GM23338 (cell line): ENCODE results near the gene AFAP1. TPM values are rescaled to one million over a fixed set of nuclear protein-coding genes. Genes with fewer than 3 reads are reported as not detected.

Experiments
- ATAC-seq: fragments of 200-7000 bp; cut with Tn5 transposase; 3 replicates; pipeline ENCODE4 v1.9.1; 2020
- DNase-seq: peaks from one replicate; pipeline ENCODE4 v3.0.0-alpha.2; 2015; ENCODE audit warnings: low spot score
- H2AFZ ChIP-seq: fragments of 200-600 bp; sonication (generic); 2 replicates; pipeline ENCODE4 v1.8.0; 2016; ENCODE audit warnings: antibody characterized with exemption, mild to moderate bottlenecking, moderate library complexity
- H3F3A ChIP-seq: fragments of 200-600 bp; sonication (generic); replicated peaks from 2 replicates; pipeline ENCODE4 v1.8.0; 2017; ENCODE audit warnings: antibody characterized with exemption, mixed run types, low read depth
- H3K27ac ChIP-seq: fragments of 200-600 bp; sonication (generic); 2 replicates; pipeline ENCODE4 v1.6.1; 2016; ENCODE audit warnings: low read depth
- H3K27me3 ChIP-seq: fragments of 200-600 bp; sonication (generic); 2 replicates; pipeline ENCODE4 v1.8.0; 2016; ENCODE audit warnings: mild to moderate bottlenecking, mixed run types, moderate library complexity; ENCODE audit not compliant: insufficient read depth
- H3K36me3 ChIP-seq: fragments of 200-600 bp; sonication (generic); 2 replicates; pipeline ENCODE4 v1.8.0; 2016; ENCODE audit warnings: mild to moderate bottlenecking; ENCODE audit not compliant: insufficient read depth
- H3K4me1 ChIP-seq: fragments of 200-600 bp; sonication (generic); 2 replicates; pipeline ENCODE4 v1.8.0; 2016; ENCODE audit warnings: mild to moderate bottlenecking, moderate library complexity; ENCODE audit not compliant: insufficient read depth
- H3K4me2 ChIP-seq: fragments of 200-600 bp; sonication (generic); 2 replicates; pipeline ENCODE4 v1.7.1; 2017; ENCODE audit warnings: mixed run types
- H3K4me3 ChIP-seq: fragments of 200-600 bp; sonication (generic); 2 replicates; pipeline ENCODE4 v1.6.1; 2016; ENCODE audit warnings: mixed run types
- H3K79me2 ChIP-seq: fragments of 200-600 bp; sonication (generic); replicated peaks from 2 replicates; pipeline ENCODE4 v1.8.0; 2017; ENCODE audit warnings: mild to moderate bottlenecking; ENCODE audit not compliant: insufficient read depth
- H3K9me2 ChIP-seq: fragments of 200-600 bp; sonication (generic); 2 replicates; pipeline ENCODE4 v1.8.0; 2017; ENCODE audit not compliant: insufficient read depth
- H4K20me1 ChIP-seq: fragments of 200-600 bp; sonication (generic); replicated peaks from 2 replicates; pipeline ENCODE4 v1.8.0; 2017; ENCODE audit warnings: mild to moderate bottlenecking; ENCODE audit not compliant: insufficient read depth
- H3K27ac Mint-ChIP-seq: 2 replicates; pipeline ENCODE4 v1.8.0; 2020; ENCODE audit warnings: inconsistent platforms, mild to moderate bottlenecking, moderate library complexity, mixed read lengths
- H3K27me3 Mint-ChIP-seq: 3 replicates; pipeline ENCODE4 v1.8.0; 2022; ENCODE audit warnings: low read depth, mild to moderate bottlenecking, moderate library complexity, mixed read lengths, inconsistent platforms; ENCODE audit not compliant: insufficient read depth, poor library complexity
- H3K36me3 Mint-ChIP-seq: 3 replicates; pipeline ENCODE4 v1.8.0; 2021; ENCODE audit warnings: low read depth, mild to moderate bottlenecking, inconsistent platforms, moderate library complexity, mixed read lengths
- H3K4me1 Mint-ChIP-seq: 3 replicates; pipeline ENCODE4 v1.8.0; 2020; ENCODE audit warnings: mild to moderate bottlenecking, inconsistent platforms, mixed read lengths
- H3K4me3 Mint-ChIP-seq: 3 replicates; pipeline ENCODE4 v1.8.0; 2021; ENCODE audit warnings: moderate library complexity, mild to moderate bottlenecking, inconsistent platforms, mixed read lengths
- H3K9me3 Mint-ChIP-seq: 3 replicates; pipeline ENCODE4 v1.8.0; 2020; ENCODE audit warnings: moderate library complexity, mild to moderate bottlenecking, inconsistent platforms, mixed read lengths
- EZH2 ChIP-seq: fragments of 200-600 bp; sonication (generic); IDR thresholded peaks from one replicate; pipeline ENCODE4 v1.8.0; 2017; ENCODE audit warnings: antibody characterized with exemption, mild to moderate bottlenecking, low read depth; ENCODE audit not compliant: unreplicated experiment
- POLR2AphosphoS5 ChIP-seq: IDR thresholded peaks from 2 replicates; pipeline ENCODE4 v1.6.1; 2016; ENCODE audit warnings: antibody characterized with exemption, low read depth
- REST ChIP-seq: IDR thresholded peaks from one replicate; pipeline ENCODE4 v1.6.1; 2018; ENCODE audit warnings: antibody characterized with exemption; ENCODE audit not compliant: unreplicated experiment
- ZNF114 ChIP-seq: fragments of 250-450 bp; sonication (Bioruptor Pico); IDR thresholded peaks from 2 replicates; pipeline ENCODE4 v1.5.0; 2020; ENCODE audit warnings: mild to moderate bottlenecking, moderate library complexity
- ZNF331 ChIP-seq: fragments of 250-450 bp; sonication (Bioruptor Pico); IDR thresholded peaks from 2 replicates; pipeline ENCODE4 v1.5.0; 2020; ENCODE audit warnings: low read depth, mild to moderate bottlenecking, moderate library complexity
- ZNF462 ChIP-seq: fragments of 250-450 bp; sonication (Bioruptor Pico); IDR thresholded peaks from 2 replicates; pipeline ENCODE4 v1.5.0; 2020; ENCODE audit warnings: mild to moderate bottlenecking, moderate library complexity
- polyA plus RNA-seq: library from polyadenylated mRNA; unstranded; fragments of >200 nt; fragmentation: Nextera tagmentation; extraction: Ambion mirVana; gene quantifications from 2 replicates; pipeline ENCODE4 v1.2.1, GENCODE V29; 2016
- total RNA-seq: library from RNA; depleted of rRNA; stranded (reverse); fragments of >200 nt; shearing (Covaris generic); gene quantifications from 2 replicates; pipeline ENCODE4 v1.2.3, GENCODE V29; 2014

AFAP1 gene
- total and polyA plus RNA-seq, 2 experiments from 2014 or later = 6.5 to 21.5 TPM

GRCh38 chr4:7845493-7846128, 94.0 kb downstream of the AFAP1 start (continued):
- TF ChIP-seq ZNF462 = no peak

- peaks cover 10% of the 10 kb centered on the region for H3K27me3 Mint-ChIP-seq
- no peak overlapping the region for H3K27ac ChIP-seq
- ATAC-seq = no peak
- TF ChIP-seq REST = no peak
- no peak for TF ChIP-seq ZNF114 (CRISPR knock-in tag)
- TF ChIP-seq ZNF331 (CRISPR knock-in tag) = no peak
- TF ChIP-seq EZH2 = no peak
- TF ChIP-seq POLR2AphosphoS5 = no peak
Observed at GRCh38 chr4:7844594-7844991, 95.1 kb downstream of the AFAP1 start.

More at GRCh38 chr4:7844594-7844991, 95.1 kb downstream of the AFAP1 start:
- H3K36me3 ChIP-seq = peaks cover 4% of the 10 kb centered on the region; the same call in 1 of the 2 replicates
- H3K79me2 ChIP-seq = peaks cover 6% of the 10 kb centered on the region; the same call in 1 of the 2 replicates
- Mint-ChIP-seq H3K27ac (no peak overlapping the region), H3K4me3 (no peak overlapping the region), H3K4me1 (peaks cover 37% of the 10 kb centered on the region), H3K36me3 (no peaks in the 10 kb centered on the region; the same call in none of the 3 replicates), H3K9me3 (no peaks in the 10 kb centered on the region)
- H3K4me1 ChIP-seq = 0 out of 2 replicates have a peak, but pooled peaks cover 8% of the 10 kb centered on the region
- no peak overlapping the region for H3K4me3 ChIP-seq
- H3K4me2 ChIP-seq = no peak overlapping the region
- no peak overlapping the region for H2AFZ ChIP-seq
- H3F3A ChIP-seq = no peaks in the 10 kb centered on the region
- H4K20me1 ChIP-seq = no peaks in the 10 kb centered on the region
- no peaks in the 10 kb centered on the region for H3K27me3 ChIP-seq
- DNase-seq = no peak
- peaks cover 5% of the 10 kb centered on the region; the same call in 1 of the 2 replicates for H3K9me2 ChIP-seq
